GM12873 (cell line): ENCODE measurements around the gene EXOSC5.

Experiments
- TF ChIP-seq, protein P1 (sequence below): IDR thresholded peaks from 2 replicates; pipeline ENCODE4 v1.5.1; 2012; ENCODE audit warnings: low read depth, mild to moderate bottlenecking, moderate library complexity, low read length, control low read depth; ENCODE audit not compliant: insufficient read depth; ENCODE audit errors: missing control alignments

EXOSC5 gene

DNA sequence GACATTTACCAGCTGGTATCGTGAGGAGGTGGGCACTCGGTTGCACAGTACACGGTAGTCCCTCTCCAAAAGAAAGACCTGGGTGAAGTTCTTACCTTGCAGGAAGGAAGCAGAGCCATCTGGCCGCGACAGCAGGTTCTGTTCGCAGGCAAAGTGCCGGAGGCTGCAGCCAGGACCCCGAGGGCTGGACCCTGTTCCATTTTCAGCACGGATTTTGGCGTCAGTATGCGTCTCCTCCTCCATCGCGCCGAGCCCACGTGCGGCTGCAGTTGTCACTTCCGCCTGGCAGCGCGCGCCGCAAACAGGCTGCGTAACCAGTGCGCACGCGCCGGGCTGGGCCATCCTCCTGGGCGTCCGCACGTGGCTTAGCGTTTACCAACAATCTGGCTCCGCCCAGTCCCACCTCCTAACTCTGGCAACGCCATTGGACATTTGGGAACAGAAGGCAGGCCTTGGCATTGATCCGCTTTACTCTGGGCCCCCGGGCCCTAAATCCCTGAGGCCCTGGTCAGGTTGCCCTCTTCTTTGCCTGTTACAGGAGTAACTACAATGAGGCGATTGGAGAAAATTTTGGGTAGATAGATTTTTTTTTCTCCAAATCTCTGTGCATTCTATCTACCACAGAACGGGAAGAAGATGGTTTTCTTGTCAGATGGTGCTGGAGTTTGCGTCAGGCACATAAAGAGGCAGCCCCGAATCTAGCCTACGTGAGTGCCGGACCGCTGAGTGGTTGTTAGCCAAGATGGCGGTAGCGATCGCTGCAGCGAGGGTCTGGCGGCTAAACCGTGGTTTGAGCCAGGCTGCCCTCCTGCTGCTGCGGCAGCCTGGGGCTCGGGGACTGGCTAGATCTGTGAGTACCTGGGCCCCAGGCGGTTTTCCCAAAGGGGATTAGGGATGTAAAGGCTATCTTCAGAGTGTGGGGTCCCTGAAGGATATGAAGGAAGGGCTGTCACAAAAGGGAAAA is at the start of gene EXOSC5, which contains the start of gene BCKDHA:
TSS of gene EXOSC5 (minus strand) at position 274 of the 964 bp plus-strand sequence. CDS start at position 243, 31 bp downstream.
TSS of gene BCKDHA (plus strand) at position 733 of the 964 bp plus-strand sequence. CDS start at position 743, 10 bp downstream.
- TF ChIP-seq, protein P1, sequence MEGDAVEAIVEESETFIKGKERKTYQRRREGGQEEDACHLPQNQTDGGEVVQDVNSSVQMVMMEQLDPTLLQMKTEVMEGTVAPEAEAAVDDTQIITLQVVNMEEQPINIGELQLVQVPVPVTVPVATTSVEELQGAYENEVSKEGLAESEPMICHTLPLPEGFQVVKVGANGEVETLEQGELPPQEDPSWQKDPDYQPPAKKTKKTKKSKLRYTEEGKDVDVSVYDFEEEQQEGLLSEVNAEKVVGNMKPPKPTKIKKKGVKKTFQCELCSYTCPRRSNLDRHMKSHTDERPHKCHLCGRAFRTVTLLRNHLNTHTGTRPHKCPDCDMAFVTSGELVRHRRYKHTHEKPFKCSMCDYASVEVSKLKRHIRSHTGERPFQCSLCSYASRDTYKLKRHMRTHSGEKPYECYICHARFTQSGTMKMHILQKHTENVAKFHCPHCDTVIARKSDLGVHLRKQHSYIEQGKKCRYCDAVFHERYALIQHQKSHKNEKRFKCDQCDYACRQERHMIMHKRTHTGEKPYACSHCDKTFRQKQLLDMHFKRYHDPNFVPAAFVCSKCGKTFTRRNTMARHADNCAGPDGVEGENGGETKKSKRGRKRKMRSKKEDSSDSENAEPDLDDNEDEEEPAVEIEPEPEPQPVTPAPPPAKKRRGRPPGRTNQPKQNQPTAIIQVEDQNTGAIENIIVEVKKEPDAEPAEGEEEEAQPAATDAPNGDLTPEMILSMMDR = no peak

DNA sequence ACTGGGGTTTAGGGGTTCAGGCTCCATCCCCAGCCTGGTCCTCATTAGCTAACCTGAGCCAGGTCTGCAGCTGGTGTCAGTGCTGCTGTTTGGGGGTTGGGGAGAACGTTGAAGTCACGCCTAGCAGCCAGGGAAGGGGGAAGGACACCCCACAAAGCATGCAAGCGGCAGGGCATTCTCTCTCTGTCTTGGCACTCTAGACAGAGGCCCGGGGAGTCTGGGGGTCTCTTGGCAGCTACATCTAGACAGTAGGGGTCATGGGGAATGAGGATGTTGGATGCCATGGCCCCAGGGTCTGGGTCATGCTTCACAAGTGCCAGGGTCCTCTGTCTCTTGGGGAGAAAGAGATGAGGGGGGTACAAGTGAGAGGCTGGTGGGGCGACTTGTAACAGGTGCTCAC is 48.4 kb upstream of the EXOSC5 start:
- TF ChIP-seq, protein P1 = no peak

DNA sequence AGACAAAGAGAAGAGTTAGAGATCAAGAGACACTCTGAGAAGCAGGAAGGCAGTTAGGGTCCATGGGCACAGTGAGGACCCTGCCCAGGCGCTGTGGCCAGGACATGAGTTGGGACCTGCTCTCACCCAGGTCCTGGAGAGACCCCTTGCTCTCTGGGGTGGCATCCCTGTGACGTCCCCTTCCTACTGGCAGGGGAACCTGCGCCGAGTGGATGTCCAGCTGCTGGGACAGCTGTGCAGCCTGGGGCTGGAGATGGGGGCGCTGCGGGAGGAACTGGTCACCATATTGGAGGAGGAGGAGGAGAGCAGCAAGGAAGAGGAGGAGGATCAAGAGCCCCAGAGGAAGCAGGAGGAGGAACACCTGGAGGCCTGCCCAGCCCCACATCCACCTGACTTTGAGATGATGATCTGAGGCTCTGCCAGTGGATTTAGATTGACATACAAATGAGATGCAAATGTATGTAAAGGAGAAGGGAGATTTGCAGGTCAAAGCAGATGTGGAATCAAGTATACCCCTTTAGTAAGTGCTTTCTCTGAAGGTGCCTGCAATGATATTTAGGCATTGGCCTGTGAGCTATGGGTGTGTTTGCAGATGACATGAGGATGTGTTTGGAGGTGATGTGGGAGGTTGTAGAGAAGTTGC is 46.8 kb upstream of the EXOSC5 start:
- TF ChIP-seq, protein P1 = no peak

DNA sequence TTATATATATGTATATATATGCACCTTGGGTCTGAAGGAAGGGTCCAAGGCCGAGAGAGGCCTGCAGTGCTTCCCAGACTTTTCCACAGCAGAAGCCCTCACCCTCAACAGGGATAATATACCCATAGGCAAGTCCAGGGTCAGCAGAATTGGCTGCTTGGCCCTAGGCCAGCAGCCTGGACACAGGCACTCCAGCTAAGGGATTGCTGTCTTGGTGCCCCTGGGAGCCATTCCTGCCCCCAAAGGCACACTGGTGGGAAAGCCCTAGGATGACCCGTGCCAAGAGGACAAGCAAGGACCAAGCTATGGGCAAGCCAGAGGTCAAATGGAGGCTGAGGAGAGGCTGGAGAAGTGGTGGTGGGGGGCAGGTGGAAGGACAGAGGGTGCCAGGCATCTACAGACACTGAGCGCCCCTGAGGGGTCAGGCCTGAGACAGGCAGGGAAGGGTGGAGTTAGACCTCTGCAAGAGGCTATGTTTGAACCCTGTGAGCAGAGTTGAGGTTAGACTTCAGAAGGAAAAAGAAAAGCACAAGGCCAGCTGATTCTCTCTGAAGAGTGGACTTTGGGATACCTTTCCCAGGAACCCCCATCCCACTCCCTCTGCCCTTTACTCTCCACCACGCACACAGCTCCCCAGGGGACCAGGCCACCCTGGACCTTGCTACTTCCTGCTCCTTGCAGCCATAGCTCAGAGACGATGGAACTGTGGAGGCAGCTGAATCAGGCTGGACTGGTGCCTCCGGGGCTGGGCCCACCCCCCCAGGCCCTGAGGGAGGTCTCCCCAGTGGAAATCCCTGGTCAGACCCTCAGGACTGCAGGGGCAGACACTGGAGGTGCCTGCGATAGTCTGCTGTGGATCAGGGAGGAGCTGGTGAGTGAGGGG is 45.6 kb upstream of the EXOSC5 start, which contains the start of gene ERICH4:
TSS of gene ERICH4 (plus strand) at position 684 of the 883 bp plus-strand sequence. CDS start at position 698, 14 bp downstream.
- TF ChIP-seq, protein P1 = no peak

DNA sequence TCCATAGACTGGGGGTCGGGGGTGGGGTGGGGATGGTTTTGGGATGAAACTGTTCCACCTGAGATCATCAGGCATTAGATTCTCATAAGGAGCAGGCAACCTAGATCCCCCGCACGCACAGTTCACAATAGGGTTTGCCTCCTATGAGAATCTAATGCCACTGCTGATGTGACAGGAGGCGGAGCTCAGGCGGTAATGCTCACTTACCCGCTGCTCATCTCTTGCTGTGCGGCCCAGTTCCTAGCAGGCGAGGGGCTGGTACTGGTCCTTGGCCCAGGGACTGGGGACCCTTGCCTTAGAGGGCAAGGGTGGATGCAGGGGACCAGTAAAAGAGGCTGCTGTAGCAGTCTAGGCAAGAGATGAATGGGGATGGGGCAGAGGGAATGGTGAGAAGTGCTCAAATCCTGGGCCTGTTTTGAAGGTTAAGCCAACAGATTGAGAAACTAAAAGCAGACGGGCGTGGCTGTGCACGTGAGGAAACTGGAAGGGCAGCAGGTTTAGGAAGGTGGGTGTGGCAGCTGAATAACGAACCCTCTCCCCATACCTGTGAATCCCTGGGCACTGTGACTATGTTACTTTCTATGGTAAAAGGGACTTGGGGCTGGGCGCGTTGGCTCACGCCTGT is 44.3 kb upstream of the EXOSC5 start:
- TF ChIP-seq, protein P1 = no peak

DNA sequence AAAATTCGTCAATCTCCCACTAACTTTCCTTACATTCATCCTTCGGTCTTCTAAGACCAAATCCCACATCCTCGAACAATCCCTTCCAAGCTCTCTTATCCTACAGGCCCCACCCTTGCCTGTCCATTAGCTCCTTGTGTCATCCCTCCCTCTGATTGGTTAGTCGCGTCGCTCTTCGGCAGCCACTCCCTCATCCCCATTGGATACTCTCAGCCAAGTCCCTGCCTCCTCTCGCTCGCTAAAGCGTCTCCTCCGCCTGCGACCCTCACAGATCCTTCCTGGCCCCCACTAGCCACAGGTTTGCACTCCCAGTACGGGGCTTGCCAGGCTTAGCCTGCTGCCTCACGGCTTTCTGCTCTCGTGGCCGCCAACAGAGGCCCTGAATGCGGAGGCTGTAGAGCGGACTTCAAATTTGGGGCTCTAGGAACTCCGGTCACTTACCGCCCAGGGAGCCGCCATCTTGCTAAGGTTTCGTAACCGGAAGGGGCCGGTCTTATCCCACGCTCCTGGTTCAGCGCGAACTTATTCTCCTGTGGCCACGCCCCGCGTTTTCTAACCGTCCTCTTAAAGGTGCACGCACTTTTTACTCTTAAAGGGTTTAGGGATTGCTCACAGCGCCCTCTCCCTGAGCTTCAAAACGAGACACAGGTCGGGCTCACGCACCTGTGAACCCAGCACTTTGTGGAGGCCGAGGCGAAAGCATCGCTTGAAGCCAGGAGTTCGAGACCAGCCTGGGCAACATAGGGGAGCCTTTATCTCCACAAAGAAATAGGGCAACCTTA is 42.5 kb upstream of the EXOSC5 start, which contains the start of gene DMAC2:
TSS of gene DMAC2 (minus strand) at position 472 of the 782 bp plus-strand sequence. CDS start at position 459, 13 bp downstream.
- TF ChIP-seq, protein P1 = peak; percentile 67
